Transverse colon (tissue), 4 donors: ENCODE results near the gene PIGT.

Source experiments
- CTCF ChIP-seq, 5 experiments: fragments of 200-600 bp in 3 of 5; fragments of 450-650 bp in 2 of 5; sonication (generic) in 3 of 5; IDR thresholded peaks; 1 replicate in 2 of 5; 2 replicates in 3 of 5; pipeline ENCODE4 v1.5.1; 2016 to 2017; ENCODE audit warnings: antibody characterized with exemption in 5 of 5, inconsistent platforms in 3 of 5, mild to moderate bottlenecking in 2 of 5, moderate library complexity in 1 of 5
- EP300 ChIP-seq: sonication (generic); formaldehyde crosslinking; IDR thresholded peaks from one replicate; pipeline ENCODE4 v1.6.1; 2017; ENCODE audit warnings: antibody characterized with exemption, low read depth
- POLR2A ChIP-seq: fragments of 450-650 bp; IDR thresholded peaks from one replicate; pipeline ENCODE4 v1.6.1; 2016; ENCODE audit warnings: antibody characterized with exemption, mild to moderate bottlenecking, moderate library complexity
- POLR2AphosphoS5 ChIP-seq, 3 donors: sonication (generic); formaldehyde crosslinking; IDR thresholded peaks; one replicate each; pipeline ENCODE4 v1.6.1; 2016; ENCODE audit warnings: antibody characterized with exemption in 3 of 3

- TF ChIP-seq CTCF (IDR thresholded peaks at IDR 0.05) (no peak), POLR2AphosphoS5 (IDR thresholded peaks at IDR 0.05) (no peak), POLR2A (no peak), EP300 (no peak)
Observed at GRCh38 chr20:45440424-45440823, 24.5 kb downstream of the PIGT start.
